ENCODE measurements around the gene PCDHGA12.
A peak's percentile ranks its signal among the peaks of the same experiment; 100 is the strongest.
"Not testable (repeated sequence)": the region's sequence is repeated elsewhere in the genome, so short reads cannot be mapped to it uniquely, and the experiment has no call there.

PCDHGA12 gene

GRCh38 chr5:141413540-141414069 lies 16.7 kb upstream of the PCDHGA12 start:
- no peak for DNase-seq (ENCODE audit: low spot score)
- TF ChIP-seq CTCF (IDR thresholded peaks at IDR 0.05) = no peak

GRCh38 chr5:141414548-141415274 lies 15.6 kb upstream of the PCDHGA12 start:
- DNase-seq (ENCODE audit: low spot score) = not testable (repeated sequence)
- peak overlapping the region; percentile 30 for H3K4me3 ChIP-seq

More at GRCh38 chr5:141413540-141414069, 16.7 kb upstream of the PCDHGA12 start:
- no peak overlapping the region for H3K27ac ChIP-seq
- H3K4me3 ChIP-seq = peak overlapping the region; percentile 56

GRCh38 chr5:141415275-141415618 lies 15.1 kb upstream of the PCDHGA12 start:
- not testable (repeated sequence) for DNase-seq (ENCODE audit: low spot score)
- H3K4me3 ChIP-seq = peak overlapping the region; percentile 30

More at GRCh38 chr5:141414548-141415274, 15.6 kb upstream of the PCDHGA12 start:
- not testable (repeated sequence) for H3K27ac ChIP-seq

GRCh38 chr5:141417494-141418172 lies 12.7 kb upstream of the PCDHGA12 start, which contains the start of gene PCDHGB7:
PCDHGB7 (plus strand) TSS chr5:141417677; CDS start chr5:141417860, 183 bp downstream.
- Histone ChIP-seq H3K27ac (peak within 1 kb of the TSS in 1 of 2 donors; percentile 47), H3K4me3 (peak within 1 kb of the TSS; percentile 70)
- TF ChIP-seq CTCF (IDR thresholded peaks at IDR 0.05) = peak; percentile 21
- DNase-seq (ENCODE audit: low spot score) = not testable (repeated sequence)

More at GRCh38 chr5:141415275-141415618, 15.1 kb upstream of the PCDHGA12 start:
- H3K27ac ChIP-seq = not testable (repeated sequence)

GRCh38 chr5:141419074-141419880 lies 11.0 kb upstream of the PCDHGA12 start:
- peak overlapping the region; percentile 70 for H3K4me3 ChIP-seq
- no peak for DNase-seq (ENCODE audit: low spot score)
- H3K27ac ChIP-seq = no peak overlapping the region
- TF ChIP-seq CTCF (IDR thresholded peaks at IDR 0.05) = no peak

- Histone ChIP-seq H3K4me3 (peak within 1 kb of the TSS; percentile 70), H3K27ac (no peak within 1 kb of the TSS)
- no peak for TF ChIP-seq CTCF (IDR thresholded peaks at IDR 0.05)
- DNase-seq (ENCODE audit: low spot score) = no peak
Measured at GRCh38 chr5:141420855-141421488, 9.3 kb upstream of the PCDHGA12 start, which contains the start of gene PCDHGA11. PCDHGA11 (plus strand) TSS chr5:141421051; CDS start chr5:141421228, 177 bp downstream.

GRCh38 chr5:141421489-141421855 lies 8.8 kb upstream of the PCDHGA12 start:
- DNase-seq (ENCODE audit: low spot score) = no peak
- Histone ChIP-seq H3K27ac (no peak overlapping the region), H3K4me3 (peak overlapping the region; percentile 60)
- TF ChIP-seq CTCF (IDR thresholded peaks at IDR 0.05) = no peak

Measured in coronary artery (tissue), 2 donors.